ENCODE results near the gene TMEM156. TPM values are rescaled to one million over a fixed set of nuclear protein-coding genes. Genes with fewer than 3 reads are reported as not detected.

TMEM156 gene
- total and polyA plus RNA-seq, 10 of the 15 experiments (the other 5 are each of a cell fraction or from before 2014, with no cell fraction given): 20.8 to 48.3 (median 32.7) TPM

GRCh38 chr4:39042366-39042765 lies 10.2 kb upstream of the TMEM156 start:
- POLR2A ChIA-PET: interaction anchor here (0.5 to 9.8 kb wide), 2 partner anchors 13 to 208 kb away, joined by 5 to 131 read pairs; partner anchors contain the start of gene TMEM156
- Histone ChIP-seq H3K9me3 (replicated peaks; ENCODE audit: control insufficient read depth, insufficient read depth, low read length) (no peaks in the 10 kb centered on the region), H3K27me3 (replicated peaks in 1 of 2; ENCODE audit: control insufficient read depth in 2 of 2, insufficient read depth in 2 of 2, low read length in 1 of 2) (no peaks in the 10 kb centered on the region), H2AFZ (ENCODE audit: control insufficient read depth, low read depth, low read length) (no peak overlapping the region), H3K9ac (ENCODE audit: control insufficient read depth, insufficient read depth, low read length) (no peak overlapping the region), H3K4me3 (no peak overlapping the region), H4K20me1 (ENCODE audit: control insufficient read depth, insufficient read depth) (no peaks in the 10 kb centered on the region), H3K36me3 (ENCODE audit: control insufficient read depth in 2 of 2, insufficient read depth in 2 of 2, low read length in 1 of 2) (no peaks in the 10 kb centered on the region), H3K4me2 (ENCODE audit: control insufficient read depth, insufficient read depth) (no peak overlapping the region), H3K4me1 (ENCODE audit: control insufficient read depth, insufficient read depth, low read length) (peaks cover 10% of the 10 kb centered on the region), H3K79me2 (ENCODE audit: control insufficient read depth, insufficient read depth, low read length) (peaks cover 24% of the 10 kb centered on the region), H3K27ac (ENCODE audit: control insufficient read depth, insufficient read depth) (no peak overlapping the region)
- SMC1A ChIA-PET (ENCODE audit: uncharacterized antibody, unreplicated experiment): interaction anchor here (1.0 to 10.5 kb wide), 10 partner anchors 13 to 281 kb away, joined by 3 to 163 read pairs (median 5); partner anchors contain the start of genes FAM114A1 and TMEM156
- RAD21 ChIA-PET (ENCODE audit: unreplicated experiment): interaction anchor here (7.9 kb wide), 1 partner anchor 13 kb away, joined by 164 read pairs; the partner anchor contains the start of gene TMEM156
- FAIRE-seq (no peak), DNase-seq (ENCODE audit: low read depth, low spot score) (no peak), ATAC-seq (no peak)
- WGBS (ENCODE audit: insufficient coverage, insufficient replicate concordance, low lambda C conversion rate, missing lambda C conversion rate): 92% methylated on average over 1 of the region's 1 CpG
- in situ Hi-C loops (cut with MboI) (loop anchor here (25.0 kb wide), 1 partner anchor 280 kb away; no protein-coding TSS in a partner anchor), intact Hi-C loops (cut with micrococcal nuclease; ENCODE audit: unreplicated experiment) (loop anchor here (10.0 kb wide), 2 partner anchors 312 to 1152 kb away; partner anchors contain the start of gene RHOH)
- CTCF ChIA-PET: interaction anchor here (0.5 to 8.1 kb wide), 5 partner anchors 11 to 202 kb away, joined by 3 to 90 read pairs (median 4); partner anchors contain the start of gene TMEM156
- no TSS peak for BruUV-seq (replicated peaks)
- TF ChIP-seq PKNOX1 (IDR thresholded peaks at IDR 0.05) (no peak), IRF5 (IDR thresholded peaks at IDR 0.05; ENCODE audit: borderline replicate concordance) (no peak), GABPA (IDR thresholded peaks at IDR 0.05; ENCODE audit: low read depth) (no peak), POLR2AphosphoS2 (IDR thresholded peaks at IDR 0.05; ENCODE audit: low read depth, low read length) (no peak), ELK1 (IDR thresholded peaks at IDR 0.05; ENCODE audit: low read depth, low read length) (no peak), PBX3 (IDR thresholded peaks at IDR 0.05; ENCODE audit: insufficient replicate concordance, low read depth, low read length) (no peak), CBX5 (IDR thresholded peaks at IDR 0.05; ENCODE audit: low read depth) (no peak), EP300 (IDR thresholded peaks at IDR 0.05; ENCODE audit: borderline replicate concordance in 1 of 2, control insufficient read depth in 1 of 2, low read depth in 2 of 2, low read length in 2 of 2) (no peak), TCF3 (IDR thresholded peaks at IDR 0.05; ENCODE audit: borderline replicate concordance, insufficient read depth, low read depth, low read length) (no peak), TARDBP (IDR thresholded peaks at IDR 0.05; ENCODE audit: borderline replicate concordance) (no peak), NRF1 (conservative IDR thresholded peaks at IDR 0.05; ENCODE audit: low read depth, low read length) (no peak), BCL3 (IDR thresholded peaks at IDR 0.05; ENCODE audit: borderline replicate concordance, insufficient read depth, low read depth, low read length, poor library complexity, severe bottlenecking) (no peak)

All from GM12878 (cell line).